SK-N-SH (cell line): ENCODE data around the gene H2BK1. TPM values are rescaled to one million over a fixed set of nuclear protein-coding genes. Genes with fewer than 3 reads are reported as not detected.

ENCODE experiments used
- CTCF ChIA-PET: fragments of 300-600, 350-600 bp; formaldehyde crosslinking; extraction: SDS; loops from one replicate; lab custom pipeline; 2021; lab: Yijun Ruan, JAX
- POLR2A ChIA-PET: fragments of 350-600 bp; sonication (Branson Sonifier 250); formaldehyde crosslinking; extraction: SDS; loops from one replicate; lab custom pipeline; 2020; ENCODE audit warnings: antibody characterized with exemption, inconsistent platforms; lab: Yijun Ruan, JAX
- DNase-seq: peaks from one replicate; pipeline ENCODE4 v3.0.0; 2012
- H2AFZ ChIP-seq: fragments of 200-600 bp; sonication (generic); 2 replicates; pipeline ENCODE4 v1.8.1; 2016; ENCODE audit warnings: antibody characterized with exemption, mild to moderate bottlenecking, low read depth
- H3F3A ChIP-seq: fragments of 200-600 bp; sonication (generic); replicated peaks from 2 replicates; pipeline ENCODE3; 2016; ENCODE audit warnings: antibody characterized with exemption, mild to moderate bottlenecking; ENCODE audit not compliant: insufficient read depth
- H3K27ac ChIP-seq, 2 experiments: fragments of 200-500 bp in 1 of 2; fragments of 200-600 bp in 1 of 2; sonication (Bioruptor generic) in 1 of 2; sonication (generic), shearing (Covaris generic) in 1 of 2; 2 replicates each; pipeline versions ENCODE4 v1.5.1 to v1.6.1; 2014 to 2016; ENCODE audit warnings: low read depth in 2 of 2, inconsistent platforms in 1 of 2, low read length in 1 of 2, mild to moderate bottlenecking in 1 of 2, mixed read lengths in 1 of 2
- H3K27me3 ChIP-seq: fragments of 200-600 bp; sonication (generic), shearing (Covaris generic); 2 replicates; pipeline ENCODE4 v1.6.1; 2016; ENCODE audit warnings: mixed run types; ENCODE audit not compliant: insufficient read depth
- H3K36me3 ChIP-seq, 2 experiments: fragments of 200-500 bp in 1 of 2; fragments of 200-600 bp in 1 of 2; sonication (Bioruptor generic) in 1 of 2; sonication (generic) in 1 of 2; replicated peaks in 1 of 2; 2 replicates each; pipeline versions ENCODE3 to v1.5.1; 2014 to 2016; ENCODE audit warnings: low read length in 1 of 2, mild to moderate bottlenecking in 1 of 2; ENCODE audit not compliant: insufficient read depth in 2 of 2, control insufficient read depth in 1 of 2
- H3K4me1 ChIP-seq, 2 experiments: fragments of 200-500 bp in 1 of 2; fragments of 200-600 bp in 1 of 2; sonication (Bioruptor generic) in 1 of 2; sonication (generic), shearing (Covaris generic) in 1 of 2; 2 replicates each; pipeline versions ENCODE4 v1.5.1 to v1.6.1; 2014 to 2016; ENCODE audit warnings: low read depth in 1 of 2, low read length in 1 of 2, mixed run types in 1 of 2; ENCODE audit not compliant: insufficient read depth in 2 of 2, control insufficient read depth in 1 of 2
- H3K4me2 ChIP-seq: fragments of 200-600 bp; sonication (generic), shearing (Covaris generic); 2 replicates; pipeline ENCODE4 v1.6.1; 2017; ENCODE audit warnings: mixed run types
- H3K4me3 ChIP-seq, 2 experiments: fragments of 200-500 bp in 1 of 2; fragments of 200-600 bp in 1 of 2; sonication (Bioruptor generic) in 1 of 2; sonication (generic), shearing (Covaris generic) in 1 of 2; 2 replicates each; pipeline versions ENCODE4 v1.5.1 to v1.8.1; 2014 to 2016; ENCODE audit warnings: low read depth in 2 of 2, inconsistent platforms in 1 of 2, low read length in 1 of 2, mild to moderate bottlenecking in 1 of 2, mixed read lengths in 1 of 2, moderate library complexity in 1 of 2
- H3K79me2 ChIP-seq: fragments of 200-600 bp; sonication (generic); 2 replicates; pipeline ENCODE4 v1.8.1; 2017; ENCODE audit warnings: mild to moderate bottlenecking; ENCODE audit not compliant: insufficient read depth
- H3K9ac ChIP-seq: fragments of 200-600 bp; sonication (generic); 2 replicates; pipeline ENCODE4 v1.6.1; 2017; ENCODE audit warnings: mixed run types
- H3K9me2 ChIP-seq: fragments of 200-600 bp; sonication (generic); 2 replicates; pipeline ENCODE4 v1.6.1; 2017; ENCODE audit warnings: mixed run types
- H3K9me3 ChIP-seq: fragments of 200-600 bp; sonication (generic); 2 replicates; pipeline ENCODE4 v1.6.1; 2017; ENCODE audit warnings: mixed run types, mild to moderate bottlenecking, moderate library complexity
- H4K20me1 ChIP-seq: fragments of 200-600 bp; sonication (generic); 2 replicates; pipeline ENCODE4 v1.6.1; 2017; ENCODE audit warnings: mild to moderate bottlenecking, mixed run types; ENCODE audit not compliant: insufficient read depth
- ELF1 ChIP-seq: IDR thresholded peaks from 2 replicates; pipeline ENCODE4 v1.4.0; 2012
- EZH2phosphoT487 ChIP-seq: fragments of 200-600 bp; sonication (generic); IDR thresholded peaks from 2 replicates; pipeline ENCODE4 v1.6.1; 2017; ENCODE audit warnings: low read depth, mixed run types, mild to moderate bottlenecking, antibody characterized with exemption, moderate library complexity, borderline replicate concordance
- FOSL2 ChIP-seq: IDR thresholded peaks from 2 replicates; pipeline ENCODE4 v1.4.0; 2012; ENCODE audit warnings: low read depth, mild to moderate bottlenecking, moderate library complexity, borderline replicate concordance
- GABPA ChIP-seq: IDR thresholded peaks from 2 replicates; pipeline ENCODE4 v1.4.0; 2012; ENCODE audit warnings: low read depth, mild to moderate bottlenecking
- GATA2 ChIP-seq: sonication (generic); formaldehyde crosslinking; IDR thresholded peaks from 2 replicates; pipeline ENCODE4 v1.5.0; 2020; ENCODE audit warnings: mild to moderate bottlenecking, missing genetic modification reagents
- IRF3 ChIP-seq: fragments of 150-350 bp; IDR thresholded peaks from 2 replicates; pipeline ENCODE4 v1.6.1; 2016; ENCODE audit warnings: mild to moderate bottlenecking, low read depth, low read length
- JUND ChIP-seq: IDR thresholded peaks from 2 replicates; pipeline ENCODE4 v1.4.0; 2012
- MXI1 ChIP-seq: IDR thresholded peaks from 2 replicates; pipeline ENCODE4 v1.6.1; 2012; ENCODE audit warnings: mild to moderate bottlenecking, low read depth, low read length, improper control_type of control experiment
- NFIC ChIP-seq: IDR thresholded peaks from 2 replicates; pipeline ENCODE4 v1.4.0; 2012; ENCODE audit warnings: borderline replicate concordance
- PBX3 ChIP-seq: IDR thresholded peaks from 2 replicates; pipeline ENCODE4; 2012
- RCOR1 ChIP-seq: fragments of 150-350 bp; IDR thresholded peaks from 2 replicates; pipeline ENCODE4 v1.6.1; 2017; ENCODE audit warnings: antibody characterized with exemption, low read length
- RFX5 ChIP-seq: IDR thresholded peaks from 2 replicates; pipeline ENCODE4 v1.6.1; 2012; ENCODE audit warnings: mild to moderate bottlenecking, improper control_type of control experiment, low read length
- TAF1 ChIP-seq: IDR thresholded peaks from 2 replicates; pipeline ENCODE4 v1.6.1; 2012; ENCODE audit warnings: low read depth, mild to moderate bottlenecking, low read length, moderate library complexity, borderline replicate concordance
- TEAD4 ChIP-seq: IDR thresholded peaks from 2 replicates; pipeline ENCODE4 v1.4.0; 2012; ENCODE audit warnings: mild to moderate bottlenecking, borderline replicate concordance; ENCODE audit not compliant: insufficient read depth
- USF1 ChIP-seq: IDR thresholded peaks from 2 replicates; pipeline ENCODE4 v1.4.0; 2012; ENCODE audit warnings: low read depth, borderline replicate concordance
- YY1 ChIP-seq: IDR thresholded peaks from 2 replicates; pipeline ENCODE4 v1.4.0; 2012; ENCODE audit warnings: low read depth, mild to moderate bottlenecking
- ZBTB33 ChIP-seq: IDR thresholded peaks from 2 replicates; pipeline ENCODE4 v1.4.0; 2012; ENCODE audit warnings: low read depth, borderline replicate concordance
- WGBS: methylation state at CpG from one replicate; pipeline ENCODE4 v1.1.6; 2017; ENCODE audit warnings: low lambda C conversion rate; 5-methylcytosine and 5-hydroxymethylcytosine counted together
- polyA plus RNA-seq, 3 experiments: library from polyadenylated mRNA; depleted of rRNA; stranded (reverse); fragments of >200 nt; gene quantifications; 2 replicates each; pipeline ENCODE4 v1.2.3, GENCODE V29; 2012

Gene H2BK1
- polyA plus RNA-seq, 1 of the 3 experiments (the other 2 are of a cell fraction): not detected

- no peak for TF ChIP-seq GATA2
Observed at GRCh38 chr7:151172273-151173141, 37.8 kb downstream of the H2BK1 start (continued).

GRCh38 chr7:151168787-151169162, 41.5 kb downstream of the H2BK1 start:
- CTCF ChIA-PET: interaction anchor here (0.6 to 15.5 kb wide), 27 partner anchors 10 to 1492 kb away, joined by 3 to 243 read pairs (median 4); partner anchors contain the start of genes ABCF2, SLC4A2 and TMUB1
- POLR2A ChIA-PET: no interaction called here
- no peak overlapping the region for H2AFZ ChIP-seq
- no peak overlapping the region for H3K4me3 ChIP-seq
- no peaks in the 10 kb centered on the region for H3K9me2 ChIP-seq
- H3K4me2 ChIP-seq: no peak overlapping the region
- 32% methylated on average over 10 of the region's 10 CpGs for WGBS
- no peak for DNase-seq
- H3K36me3 ChIP-seq: no peaks in the 10 kb centered on the region
- H4K20me1 ChIP-seq: no peaks in the 10 kb centered on the region
- no peak overlapping the region for H3K9ac ChIP-seq
- H3K27ac ChIP-seq: no peak overlapping the region
- H3K79me2 ChIP-seq: no peaks in the 10 kb centered on the region
- TF ChIP-seq ZBTB33 (no peak), JUND (no peak), TAF1 (no peak), FOSL2 (no peak), ELF1 (no peak), EZH2phosphoT487 (no peak), YY1 (no peak), GABPA (no peak), NFIC (no peak), USF1 (no peak), TEAD4 (no peak), IRF3 (no peak), RCOR1 (no peak), RFX5 (no peak), MXI1 (no peak), PBX3 (no peak)
- no peaks in the 10 kb centered on the region for H3F3A ChIP-seq
- no peaks in the 10 kb centered on the region for H3K9me3 ChIP-seq
- H3K27me3 ChIP-seq: peaks cover 85% of the 10 kb centered on the region
- peaks cover 0 to 9% of the 10 kb centered on the region in 2 experiments; a peak in 1 of 4 replicates for H3K4me1 ChIP-seq
